WTC11 (cell line): ENCODE measurements around the gene RECK. TPM values are rescaled to one million over a fixed set of nuclear protein-coding genes. Genes with fewer than 3 reads are reported as not detected.

ENCODE experiments used
- ATAC-seq: fragments of 200-7000 bp; cut with Tn5 transposase; 2 replicates; pipeline ENCODE4 v1.10.0; 2021; ENCODE audit warnings: mild to moderate bottlenecking, moderate library complexity
- CTCF ChIA-PET: fragments of 300-600 bp; sonication (Branson Sonifier 250); formaldehyde crosslinking; loops from one replicate; lab custom pipeline; 2021; ENCODE audit warnings: antibody characterized with exemption; lab: Charles Lee
- POLR2A ChIA-PET: fragments of 350-600 bp; sonication (Branson Sonifier 250); formaldehyde crosslinking; loops from one replicate; lab custom pipeline; 2021; ENCODE audit warnings: antibody characterized with exemption; lab: Charles Lee
- DNase-seq: peaks from one replicate; pipeline ENCODE4 v3.0.0; 2021; ENCODE audit warnings: low spot score
- H3K27ac Mint-ChIP-seq: 2 replicates; pipeline ENCODE4 v1.8.0; 2021; ENCODE audit warnings: mixed read lengths
- H3K27me3 Mint-ChIP-seq: 2 replicates; pipeline ENCODE4 v1.8.0; 2021; ENCODE audit warnings: low read depth, mild to moderate bottlenecking, moderate library complexity, mixed read lengths
- H3K36me3 Mint-ChIP-seq: 2 replicates; pipeline ENCODE4 v1.8.0; 2021; ENCODE audit warnings: mixed read lengths
- H3K4me1 Mint-ChIP-seq: 2 replicates; pipeline ENCODE4 v1.8.0; 2022; ENCODE audit warnings: mixed read lengths
- H3K4me3 Mint-ChIP-seq: 2 replicates; pipeline ENCODE4 v1.8.0; 2021; ENCODE audit warnings: mild to moderate bottlenecking, moderate library complexity, mixed read lengths
- H3K9me3 Mint-ChIP-seq: 2 replicates; pipeline ENCODE4 v1.8.0; 2021; ENCODE audit warnings: mixed read lengths
- ATF1 ChIP-seq: sonication (generic); formaldehyde crosslinking; IDR thresholded peaks from 2 replicates; pipeline ENCODE4 v1.8.1; 2023; ENCODE audit warnings: mild to moderate bottlenecking, moderate library complexity, missing genetic modification reagents
- CREM ChIP-seq: sonication (generic); formaldehyde crosslinking; IDR thresholded peaks from 2 replicates; pipeline ENCODE4 v1.8.1; 2022; ENCODE audit warnings: mild to moderate bottlenecking, missing genetic modification reagents, moderate library complexity
- ELF4 ChIP-seq: sonication (generic); formaldehyde crosslinking; IDR thresholded peaks from 2 replicates; pipeline ENCODE4 v1.8.1; 2022; ENCODE audit warnings: low read depth, mild to moderate bottlenecking, moderate library complexity, missing genetic modification reagents
- FOXK1 ChIP-seq: sonication (generic); formaldehyde crosslinking; IDR thresholded peaks from 2 replicates; pipeline ENCODE4 v1.8.0; 2022; ENCODE audit warnings: mild to moderate bottlenecking, moderate library complexity, missing genetic modification reagents
- GABPB1 ChIP-seq: sonication (generic); formaldehyde crosslinking; IDR thresholded peaks from 2 replicates; pipeline ENCODE4 v1.8.1; 2023; ENCODE audit warnings: mild to moderate bottlenecking, missing genetic modification reagents
- GTF2I ChIP-seq: fragments of 250-450 bp; sonication (Bioruptor Pico); conservative IDR thresholded peaks from 2 replicates; pipeline ENCODE4 v1.4.0; 2021; ENCODE audit warnings: mild to moderate bottlenecking
- HMGA2 ChIP-seq: fragments of 250-450 bp; sonication (Bioruptor Pico); IDR thresholded peaks from 2 replicates; pipeline ENCODE4 v1.4.0; 2021; ENCODE audit warnings: mild to moderate bottlenecking, moderate library complexity
- KAT7 ChIP-seq: sonication (generic); formaldehyde crosslinking; IDR thresholded peaks from 2 replicates; pipeline ENCODE4 v1.8.1; 2023; ENCODE audit warnings: missing genetic modification reagents, mild to moderate bottlenecking, borderline replicate concordance
- NFE2L1 ChIP-seq: sonication (generic); formaldehyde crosslinking; IDR thresholded peaks from 2 replicates; pipeline ENCODE4 v1.8.1; 2023; ENCODE audit warnings: missing genetic modification reagents
- OVOL2 ChIP-seq: fragments of 250-450 bp; sonication (Bioruptor Pico); IDR thresholded peaks from 2 replicates; pipeline ENCODE4 v1.9.0; 2021; ENCODE audit warnings: mild to moderate bottlenecking, borderline replicate concordance
- SMAD4 ChIP-seq: sonication (generic); formaldehyde crosslinking; IDR thresholded peaks from 2 replicates; pipeline ENCODE4 v1.8.0; 2022; ENCODE audit warnings: mild to moderate bottlenecking, missing genetic modification reagents
- SOX15 ChIP-seq: fragments of 250-450 bp; sonication (Bioruptor Pico); IDR thresholded peaks from 2 replicates; pipeline ENCODE4 v1.9.0; 2021; ENCODE audit warnings: mild to moderate bottlenecking
- ZNF138 ChIP-seq: sonication (generic); formaldehyde crosslinking; conservative IDR thresholded peaks from 2 replicates; pipeline ENCODE4 v1.8.1; 2022; ENCODE audit warnings: mild to moderate bottlenecking, moderate library complexity, missing genetic modification reagents
- ZNF219 ChIP-seq: sonication (generic); formaldehyde crosslinking; IDR thresholded peaks from 2 replicates; pipeline ENCODE4 v1.8.0; 2023; ENCODE audit warnings: missing genetic modification reagents, mild to moderate bottlenecking, borderline replicate concordance
- ZNF232 ChIP-seq: sonication (generic); formaldehyde crosslinking; IDR thresholded peaks from 2 replicates; pipeline ENCODE4 v1.8.0; 2022; ENCODE audit warnings: mild to moderate bottlenecking, missing genetic modification reagents
- ZNF263 ChIP-seq: sonication (generic); formaldehyde crosslinking; IDR thresholded peaks from 2 replicates; pipeline ENCODE4 v1.8.1; 2022; ENCODE audit warnings: low read depth, mild to moderate bottlenecking, moderate library complexity, missing genetic modification reagents
- total RNA-seq: library from RNA; stranded (reverse); gene quantifications from 3 replicates; pipeline ENCODE4 v1.2.3, GENCODE V29; 2021
- TF ChIP-seq, protein P1 (sequence below): sonication (generic); formaldehyde crosslinking; conservative IDR thresholded peaks from 2 replicates; pipeline ENCODE4 v1.8.1; 2023; ENCODE audit warnings: mild to moderate bottlenecking, low read depth, missing genetic modification reagents, moderate library complexity
- TF ChIP-seq, protein P2 (sequence below): fragments of 250-450 bp; sonication (Bioruptor Pico); IDR thresholded peaks from 2 replicates; pipeline ENCODE4 v1.8.0; 2021; ENCODE audit warnings: mild to moderate bottlenecking
- TF ChIP-seq, protein P3 (sequence below): fragments of 200-600 bp; IDR thresholded peaks from 2 replicates; pipeline ENCODE4 v1.8.0; 2022; ENCODE audit warnings: antibody characterized with exemption
- TF ChIP-seq, protein P4 (sequence below): sonication (generic); formaldehyde crosslinking; IDR thresholded peaks from 2 replicates; pipeline ENCODE4 v1.8.1; 2022; ENCODE audit warnings: low read depth, missing genetic modification reagents, borderline replicate concordance
- TF ChIP-seq, protein P5 (sequence below): sonication (generic); formaldehyde crosslinking; IDR thresholded peaks from 2 replicates; pipeline ENCODE4 v1.8.0; 2023; ENCODE audit warnings: missing genetic modification reagents, mild to moderate bottlenecking, borderline replicate concordance
- TF ChIP-seq, protein P6 (sequence below): sonication (generic); formaldehyde crosslinking; IDR thresholded peaks from 2 replicates; pipeline ENCODE4 v1.8.0; 2022; ENCODE audit warnings: mild to moderate bottlenecking, missing genetic modification reagents

RECK gene
- total RNA-seq, 1 experiment from 2014 or later, result 11.2 TPM

DNA sequence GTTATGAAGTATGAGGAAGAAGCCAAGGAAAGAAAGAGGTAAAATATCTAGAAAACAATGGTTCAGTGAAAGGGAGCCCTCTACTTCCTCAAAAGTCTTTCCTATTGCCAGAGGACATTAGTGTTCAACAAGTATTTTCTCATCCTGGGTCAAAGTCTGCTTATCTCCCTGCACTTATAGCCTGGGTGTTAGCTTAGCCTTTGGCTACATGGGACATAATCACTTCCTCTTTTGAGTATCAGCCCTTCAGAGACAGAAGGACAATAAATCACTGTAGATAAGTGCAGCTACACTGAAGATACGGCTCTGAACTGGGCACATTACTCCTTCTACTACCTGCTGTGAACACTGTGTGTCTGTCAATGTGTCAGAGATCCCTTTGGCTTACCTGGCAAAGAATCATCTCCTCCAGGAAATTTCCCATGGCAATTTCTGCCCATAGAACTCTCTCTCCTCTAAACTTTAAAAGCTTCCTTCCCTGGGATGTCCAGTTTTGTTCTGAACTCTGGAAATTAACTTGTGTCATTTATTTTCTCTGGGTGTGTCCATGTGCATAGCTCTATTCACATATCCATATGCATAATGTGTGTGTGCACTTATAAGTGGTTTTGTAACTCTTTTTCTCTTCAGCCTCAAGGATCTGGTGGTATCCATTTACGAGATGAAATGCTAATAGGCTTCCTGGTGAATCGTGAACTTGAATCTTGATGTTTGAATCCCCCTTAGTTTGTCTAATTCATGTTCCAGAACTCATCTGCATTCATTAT is 30.0 kb upstream of the RECK start:
- H3K4me3 Mint-ChIP-seq, result no peak overlapping the region
- DNase-seq (no peak), ATAC-seq (no peak)
- no peak overlapping the region for H3K27ac Mint-ChIP-seq
- no peaks in the 10 kb centered on the region for H3K36me3 Mint-ChIP-seq
- TF ChIP-seq ZNF138 (CRISPR knock-in tag) (no peak), ATF1 (CRISPR knock-in tag) (no peak), GABPB1 (no peak), ELF4 (no peak), FOXK1 (CRISPR knock-in tag) (no peak), KAT7 (CRISPR knock-in tag) (no peak), ZNF263 (no peak)
- TF ChIP-seq, protein P1, sequence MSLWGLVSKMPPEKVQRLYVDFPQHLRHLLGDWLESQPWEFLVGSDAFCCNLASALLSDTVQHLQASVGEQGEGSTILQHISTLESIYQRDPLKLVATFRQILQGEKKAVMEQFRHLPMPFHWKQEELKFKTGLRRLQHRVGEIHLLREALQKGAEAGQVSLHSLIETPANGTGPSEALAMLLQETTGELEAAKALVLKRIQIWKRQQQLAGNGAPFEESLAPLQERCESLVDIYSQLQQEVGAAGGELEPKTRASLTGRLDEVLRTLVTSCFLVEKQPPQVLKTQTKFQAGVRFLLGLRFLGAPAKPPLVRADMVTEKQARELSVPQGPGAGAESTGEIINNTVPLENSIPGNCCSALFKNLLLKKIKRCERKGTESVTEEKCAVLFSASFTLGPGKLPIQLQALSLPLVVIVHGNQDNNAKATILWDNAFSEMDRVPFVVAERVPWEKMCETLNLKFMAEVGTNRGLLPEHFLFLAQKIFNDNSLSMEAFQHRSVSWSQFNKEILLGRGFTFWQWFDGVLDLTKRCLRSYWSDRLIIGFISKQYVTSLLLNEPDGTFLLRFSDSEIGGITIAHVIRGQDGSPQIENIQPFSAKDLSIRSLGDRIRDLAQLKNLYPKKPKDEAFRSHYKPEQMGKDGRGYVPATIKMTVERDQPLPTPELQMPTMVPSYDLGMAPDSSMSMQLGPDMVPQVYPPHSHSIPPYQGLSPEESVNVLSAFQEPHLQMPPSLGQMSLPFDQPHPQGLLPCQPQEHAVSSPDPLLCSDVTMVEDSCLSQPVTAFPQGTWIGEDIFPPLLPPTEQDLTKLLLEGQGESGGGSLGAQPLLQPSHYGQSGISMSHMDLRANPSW (CRISPR knock-in tag), result no peak
- TF ChIP-seq, protein P2, sequence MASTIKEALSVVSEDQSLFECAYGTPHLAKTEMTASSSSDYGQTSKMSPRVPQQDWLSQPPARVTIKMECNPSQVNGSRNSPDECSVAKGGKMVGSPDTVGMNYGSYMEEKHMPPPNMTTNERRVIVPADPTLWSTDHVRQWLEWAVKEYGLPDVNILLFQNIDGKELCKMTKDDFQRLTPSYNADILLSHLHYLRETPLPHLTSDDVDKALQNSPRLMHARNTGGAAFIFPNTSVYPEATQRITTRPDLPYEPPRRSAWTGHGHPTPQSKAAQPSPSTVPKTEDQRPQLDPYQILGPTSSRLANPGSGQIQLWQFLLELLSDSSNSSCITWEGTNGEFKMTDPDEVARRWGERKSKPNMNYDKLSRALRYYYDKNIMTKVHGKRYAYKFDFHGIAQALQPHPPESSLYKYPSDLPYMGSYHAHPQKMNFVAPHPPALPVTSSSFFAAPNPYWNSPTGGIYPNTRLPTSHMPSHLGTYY, result no peak
- TF ChIP-seq, protein P3, sequence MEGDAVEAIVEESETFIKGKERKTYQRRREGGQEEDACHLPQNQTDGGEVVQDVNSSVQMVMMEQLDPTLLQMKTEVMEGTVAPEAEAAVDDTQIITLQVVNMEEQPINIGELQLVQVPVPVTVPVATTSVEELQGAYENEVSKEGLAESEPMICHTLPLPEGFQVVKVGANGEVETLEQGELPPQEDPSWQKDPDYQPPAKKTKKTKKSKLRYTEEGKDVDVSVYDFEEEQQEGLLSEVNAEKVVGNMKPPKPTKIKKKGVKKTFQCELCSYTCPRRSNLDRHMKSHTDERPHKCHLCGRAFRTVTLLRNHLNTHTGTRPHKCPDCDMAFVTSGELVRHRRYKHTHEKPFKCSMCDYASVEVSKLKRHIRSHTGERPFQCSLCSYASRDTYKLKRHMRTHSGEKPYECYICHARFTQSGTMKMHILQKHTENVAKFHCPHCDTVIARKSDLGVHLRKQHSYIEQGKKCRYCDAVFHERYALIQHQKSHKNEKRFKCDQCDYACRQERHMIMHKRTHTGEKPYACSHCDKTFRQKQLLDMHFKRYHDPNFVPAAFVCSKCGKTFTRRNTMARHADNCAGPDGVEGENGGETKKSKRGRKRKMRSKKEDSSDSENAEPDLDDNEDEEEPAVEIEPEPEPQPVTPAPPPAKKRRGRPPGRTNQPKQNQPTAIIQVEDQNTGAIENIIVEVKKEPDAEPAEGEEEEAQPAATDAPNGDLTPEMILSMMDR, result no peak
- POLR2A ChIA-PET, result no interaction called here
- H3K9me3 Mint-ChIP-seq, result peaks cover 30% of the 10 kb centered on the region
- H3K27me3 Mint-ChIP-seq, result peaks cover 65% of the 10 kb centered on the region
- CTCF ChIA-PET, result interaction anchor here (1.1 to 2.0 kb wide), 3 partner anchors 16 to 103 kb away, joined by 3 to 12 read pairs (median 3); no protein-coding TSS in a partner anchor
- peaks cover 4% of the 10 kb centered on the region; the same call in 1 of the 2 replicates for H3K4me1 Mint-ChIP-seq

DNA sequence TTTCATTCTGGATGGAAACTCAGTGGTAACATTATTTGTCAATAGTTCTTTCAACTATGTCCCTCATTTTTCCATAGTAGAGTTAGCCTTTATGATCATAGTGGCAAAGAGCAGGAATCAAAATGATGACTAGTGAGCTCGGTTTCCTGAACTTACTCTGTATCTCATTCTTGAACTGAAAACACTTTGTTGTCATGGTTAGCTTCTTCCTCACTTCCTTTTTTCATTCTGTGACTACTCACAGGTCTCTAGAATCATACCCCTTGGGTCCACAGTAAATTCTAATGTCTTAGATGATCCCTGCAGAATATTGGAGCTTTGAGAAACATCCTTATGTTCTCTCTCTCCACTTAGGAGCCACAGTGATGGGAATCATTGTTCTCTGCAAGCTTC is 29.4 kb upstream of the RECK start:
- Mint-ChIP-seq H3K36me3 (no peaks in the 10 kb centered on the region), H3K27ac (no peak overlapping the region), H3K4me3 (no peak overlapping the region), H3K4me1 (peaks cover 4% of the 10 kb centered on the region; the same call in 1 of the 2 replicates), H3K9me3 (peaks cover 30% of the 10 kb centered on the region), H3K27me3 (peaks cover 63% of the 10 kb centered on the region)
- ChIA-PET CTCF (interaction anchor here (1.1 to 2.1 kb wide), 4 partner anchors 16 to 104 kb away, joined by 3 to 12 read pairs (median 4); no protein-coding TSS in a partner anchor), POLR2A (no interaction called here)
- DNase-seq, result no peak
- no peak for ATAC-seq
- TF ChIP-seq, protein P4, sequence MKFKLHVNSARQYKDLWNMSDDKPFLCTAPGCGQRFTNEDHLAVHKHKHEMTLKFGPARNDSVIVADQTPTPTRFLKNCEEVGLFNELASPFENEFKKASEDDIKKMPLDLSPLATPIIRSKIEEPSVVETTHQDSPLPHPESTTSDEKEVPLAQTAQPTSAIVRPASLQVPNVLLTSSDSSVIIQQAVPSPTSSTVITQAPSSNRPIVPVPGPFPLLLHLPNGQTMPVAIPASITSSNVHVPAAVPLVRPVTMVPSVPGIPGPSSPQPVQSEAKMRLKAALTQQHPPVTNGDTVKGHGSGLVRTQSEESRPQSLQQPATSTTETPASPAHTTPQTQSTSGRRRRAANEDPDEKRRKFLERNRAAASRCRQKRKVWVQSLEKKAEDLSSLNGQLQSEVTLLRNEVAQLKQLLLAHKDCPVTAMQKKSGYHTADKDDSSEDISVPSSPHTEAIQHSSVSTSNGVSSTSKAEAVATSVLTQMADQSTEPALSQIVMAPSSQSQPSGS, result no peak
- TF ChIP-seq SMAD4 (CRISPR knock-in tag) (no peak), ZNF263 (no peak), CREM (CRISPR knock-in tag) (no peak), NFE2L1 (CRISPR knock-in tag) (no peak), GTF2I (CRISPR knock-in tag) (no peak), OVOL2 (CRISPR knock-in tag) (no peak), HMGA2 (CRISPR knock-in tag) (no peak), ZNF232 (no peak), ZNF219 (CRISPR knock-in tag) (no peak), SOX15 (CRISPR knock-in tag) (no peak)
- TF ChIP-seq, protein P5, sequence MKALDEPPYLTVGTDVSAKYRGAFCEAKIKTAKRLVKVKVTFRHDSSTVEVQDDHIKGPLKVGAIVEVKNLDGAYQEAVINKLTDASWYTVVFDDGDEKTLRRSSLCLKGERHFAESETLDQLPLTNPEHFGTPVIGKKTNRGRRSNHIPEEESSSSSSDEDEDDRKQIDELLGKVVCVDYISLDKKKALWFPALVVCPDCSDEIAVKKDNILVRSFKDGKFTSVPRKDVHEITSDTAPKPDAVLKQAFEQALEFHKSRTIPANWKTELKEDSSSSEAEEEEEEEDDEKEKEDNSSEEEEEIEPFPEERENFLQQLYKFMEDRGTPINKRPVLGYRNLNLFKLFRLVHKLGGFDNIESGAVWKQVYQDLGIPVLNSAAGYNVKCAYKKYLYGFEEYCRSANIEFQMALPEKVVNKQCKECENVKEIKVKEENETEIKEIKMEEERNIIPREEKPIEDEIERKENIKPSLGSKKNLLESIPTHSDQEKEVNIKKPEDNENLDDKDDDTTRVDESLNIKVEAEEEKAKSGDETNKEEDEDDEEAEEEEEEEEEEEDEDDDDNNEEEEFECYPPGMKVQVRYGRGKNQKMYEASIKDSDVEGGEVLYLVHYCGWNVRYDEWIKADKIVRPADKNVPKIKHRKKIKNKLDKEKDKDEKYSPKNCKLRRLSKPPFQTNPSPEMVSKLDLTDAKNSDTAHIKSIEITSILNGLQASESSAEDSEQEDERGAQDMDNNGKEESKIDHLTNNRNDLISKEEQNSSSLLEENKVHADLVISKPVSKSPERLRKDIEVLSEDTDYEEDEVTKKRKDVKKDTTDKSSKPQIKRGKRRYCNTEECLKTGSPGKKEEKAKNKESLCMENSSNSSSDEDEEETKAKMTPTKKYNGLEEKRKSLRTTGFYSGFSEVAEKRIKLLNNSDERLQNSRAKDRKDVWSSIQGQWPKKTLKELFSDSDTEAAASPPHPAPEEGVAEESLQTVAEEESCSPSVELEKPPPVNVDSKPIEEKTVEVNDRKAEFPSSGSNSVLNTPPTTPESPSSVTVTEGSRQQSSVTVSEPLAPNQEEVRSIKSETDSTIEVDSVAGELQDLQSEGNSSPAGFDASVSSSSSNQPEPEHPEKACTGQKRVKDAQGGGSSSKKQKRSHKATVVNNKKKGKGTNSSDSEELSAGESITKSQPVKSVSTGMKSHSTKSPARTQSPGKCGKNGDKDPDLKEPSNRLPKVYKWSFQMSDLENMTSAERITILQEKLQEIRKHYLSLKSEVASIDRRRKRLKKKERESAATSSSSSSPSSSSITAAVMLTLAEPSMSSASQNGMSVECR (CRISPR knock-in tag), result no peak
- TF ChIP-seq, protein P6, sequence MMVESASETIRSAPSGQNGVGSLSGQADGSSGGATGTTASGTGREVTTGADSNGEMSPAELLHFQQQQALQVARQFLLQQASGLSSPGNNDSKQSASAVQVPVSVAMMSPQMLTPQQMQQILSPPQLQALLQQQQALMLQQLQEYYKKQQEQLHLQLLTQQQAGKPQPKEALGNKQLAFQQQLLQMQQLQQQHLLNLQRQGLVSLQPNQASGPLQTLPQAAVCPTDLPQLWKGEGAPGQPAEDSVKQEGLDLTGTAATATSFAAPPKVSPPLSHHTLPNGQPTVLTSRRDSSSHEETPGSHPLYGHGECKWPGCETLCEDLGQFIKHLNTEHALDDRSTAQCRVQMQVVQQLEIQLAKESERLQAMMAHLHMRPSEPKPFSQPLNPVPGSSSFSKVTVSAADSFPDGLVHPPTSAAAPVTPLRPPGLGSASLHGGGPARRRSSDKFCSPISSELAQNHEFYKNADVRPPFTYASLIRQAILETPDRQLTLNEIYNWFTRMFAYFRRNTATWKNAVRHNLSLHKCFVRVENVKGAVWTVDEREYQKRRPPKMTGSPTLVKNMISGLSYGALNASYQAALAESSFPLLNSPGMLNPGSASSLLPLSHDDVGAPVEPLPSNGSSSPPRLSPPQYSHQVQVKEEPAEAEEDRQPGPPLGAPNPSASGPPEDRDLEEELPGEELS (CRISPR knock-in tag), result no peak
